CD4-positive, alpha-beta T cell (primary cell): ENCODE measurements around the gene RBM19. TPM values are rescaled to one million over a fixed set of nuclear protein-coding genes. Genes with fewer than 3 reads are reported as not detected.
"Not testable (repeated sequence)": the region's sequence is repeated elsewhere in the genome, so short reads cannot be mapped to it uniquely, and the experiment has no call there.

Source experiments
- ATAC-seq: fragments of 200-7000 bp; cut with Tn5 transposase; one replicate; pipeline ENCODE4 v1.10.0; 2022; ENCODE audit warnings: mild to moderate bottlenecking; ENCODE audit not compliant: poor library complexity
- CTCF ChIA-PET: fragments of 350-600 bp; sonication (Branson Sonifier 250); formaldehyde crosslinking; loops from one replicate; lab custom pipeline; 2021; ENCODE audit warnings: antibody characterized with exemption, inconsistent platforms; lab: Charles Lee
- POLR2A ChIA-PET: fragments of 350-600 bp; sonication (Branson Sonifier 250); formaldehyde crosslinking; loops from one replicate; lab custom pipeline; 2021; ENCODE audit warnings: antibody characterized with exemption, inconsistent platforms; lab: Charles Lee
- DNase-seq, 14 experiments: peaks; one replicate each; pipeline ENCODE4 v3.0.0-alpha.2; 2013 to 2020; ENCODE audit warnings: mixed read lengths in 2 of 14
- H3K27ac ChIP-seq, 2 donors: one replicate each; pipeline versions ENCODE4 v1.5.1 to v1.7.0; 2013; ENCODE audit warnings: low read length in 2 of 2, low read depth in 1 of 2, mild to moderate bottlenecking in 1 of 2
- H3K27me3 ChIP-seq, 2 experiments: 1 replicate in 1 of 2; 2 replicates in 1 of 2; pipeline versions ENCODE4 v1.6.1 to v1.7.0; 2013; ENCODE audit warnings: low read length in 2 of 2, control low read depth in 1 of 2, mild to moderate bottlenecking in 1 of 2, moderate library complexity in 1 of 2; ENCODE audit not compliant: insufficient read depth in 2 of 2, control insufficient read depth in 1 of 2
- H3K36me3 ChIP-seq: one replicate; pipeline ENCODE4 v1.6.1; 2013; ENCODE audit warnings: low read length, control low read depth; ENCODE audit not compliant: insufficient read depth
- H3K4me1 ChIP-seq: one replicate; pipeline ENCODE4 v1.6.1; 2013; ENCODE audit warnings: low read length, control low read depth; ENCODE audit not compliant: insufficient read depth
- H3K4me3 ChIP-seq: one replicate; pipeline ENCODE4 v1.5.1; 2013; ENCODE audit warnings: mild to moderate bottlenecking, low read length, moderate library complexity
- H3K9me3 ChIP-seq, 2 experiments: 1 replicate in 1 of 2; 2 replicates in 1 of 2; pipeline versions ENCODE4 v1.6.1 to v1.7.0; 2013; ENCODE audit warnings: low read length in 2 of 2, mild to moderate bottlenecking in 2 of 2, control low read depth in 1 of 2, moderate library complexity in 1 of 2; ENCODE audit not compliant: control insufficient read depth in 1 of 2, insufficient read depth in 1 of 2
- H3K27ac Mint-ChIP-seq: one replicate; pipeline ENCODE4 v1.8.0; 2020; ENCODE audit warnings: mixed read lengths
- H3K27me3 Mint-ChIP-seq: one replicate; pipeline ENCODE4 v1.8.0; 2021; ENCODE audit warnings: mixed read lengths
- H3K36me3 Mint-ChIP-seq: one replicate; pipeline ENCODE4 v1.8.0; 2021; ENCODE audit warnings: low read depth, mixed read lengths
- H3K4me1 Mint-ChIP-seq: one replicate; pipeline ENCODE4 v1.8.0; 2021; ENCODE audit warnings: low read depth, mixed read lengths
- H3K4me3 Mint-ChIP-seq: one replicate; pipeline ENCODE4 v1.8.0; 2020; ENCODE audit warnings: mild to moderate bottlenecking, mixed read lengths
- H3K9me3 Mint-ChIP-seq: one replicate; pipeline ENCODE4 v1.8.0; 2020; ENCODE audit warnings: mixed read lengths
- intact Hi-C, 2 experiments: fragments of 100-400 bp; cut with DNase I in 1 of 2; cut with micrococcal nuclease in 1 of 2; formaldehyde crosslinking; loops; one replicate each; pipeline versions ENCODE4 v1.15.1 to v1.9.0; 2023 to 2025; cut with DNase I, micrococcal nuclease
- total RNA-seq, 174 experiments: library from RNA in 2 of 174; stranded (reverse) in 2 of 174; gene quantifications; one replicate each; pipeline ENCODE4 v1.2.3 and lab custom pipeline; 2021 to 2026
- TF ChIP-seq, protein P1 (sequence below): fragments of 200-600 bp; IDR thresholded peaks from one replicate; pipeline ENCODE4 v1.8.0; 2022; ENCODE audit warnings: antibody characterized with exemption, mild to moderate bottlenecking

RBM19 gene
- total RNA-seq, 2 experiments from 2014 or later, result 57.1 to 58.5 TPM

GRCh38 chr12:113994051-113994450, 27.9 kb upstream of the RBM19 start:
- no peak for ATAC-seq
- Histone ChIP-seq H3K9me3 (no peaks in the 10 kb centered on the region), H3K27me3 (peaks cover 7 to 11% of the 10 kb centered on the region in 2 experiments), H3K27ac (no peak overlapping the region), H3K4me3 (no peak overlapping the region), H3K4me1 (no peaks in the 10 kb centered on the region), H3K36me3 (no peaks in the 10 kb centered on the region)
- H3K4me1 Mint-ChIP-seq, result no peaks in the 10 kb centered on the region
- TF ChIP-seq, protein P1, sequence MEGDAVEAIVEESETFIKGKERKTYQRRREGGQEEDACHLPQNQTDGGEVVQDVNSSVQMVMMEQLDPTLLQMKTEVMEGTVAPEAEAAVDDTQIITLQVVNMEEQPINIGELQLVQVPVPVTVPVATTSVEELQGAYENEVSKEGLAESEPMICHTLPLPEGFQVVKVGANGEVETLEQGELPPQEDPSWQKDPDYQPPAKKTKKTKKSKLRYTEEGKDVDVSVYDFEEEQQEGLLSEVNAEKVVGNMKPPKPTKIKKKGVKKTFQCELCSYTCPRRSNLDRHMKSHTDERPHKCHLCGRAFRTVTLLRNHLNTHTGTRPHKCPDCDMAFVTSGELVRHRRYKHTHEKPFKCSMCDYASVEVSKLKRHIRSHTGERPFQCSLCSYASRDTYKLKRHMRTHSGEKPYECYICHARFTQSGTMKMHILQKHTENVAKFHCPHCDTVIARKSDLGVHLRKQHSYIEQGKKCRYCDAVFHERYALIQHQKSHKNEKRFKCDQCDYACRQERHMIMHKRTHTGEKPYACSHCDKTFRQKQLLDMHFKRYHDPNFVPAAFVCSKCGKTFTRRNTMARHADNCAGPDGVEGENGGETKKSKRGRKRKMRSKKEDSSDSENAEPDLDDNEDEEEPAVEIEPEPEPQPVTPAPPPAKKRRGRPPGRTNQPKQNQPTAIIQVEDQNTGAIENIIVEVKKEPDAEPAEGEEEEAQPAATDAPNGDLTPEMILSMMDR, result no peak
- DNase-seq, result no peak
- peaks cover 70% of the 10 kb centered on the region for H3K27me3 Mint-ChIP-seq
- H3K9me3 Mint-ChIP-seq, result no peaks in the 10 kb centered on the region
- H3K4me3 Mint-ChIP-seq, result no peak overlapping the region
- POLR2A ChIA-PET, result no interaction called here
- no peak overlapping the region for H3K27ac Mint-ChIP-seq
- CTCF ChIA-PET, result no interaction called here
- H3K36me3 Mint-ChIP-seq, result no peaks in the 10 kb centered on the region
- intact Hi-C loops, result no loop called here

GRCh38 chr12:113992751-113993150, 26.6 kb upstream of the RBM19 start:
- H3K27ac ChIP-seq, H3K4me3 Mint-ChIP-seq, H3K36me3 Mint-ChIP-seq, intact Hi-C loops, H3K9me3 Mint-ChIP-seq, CTCF ChIA-PET, H3K9me3 ChIP-seq, POLR2A ChIA-PET, H3K27ac Mint-ChIP-seq, H3K4me3 ChIP-seq, H3K36me3 ChIP-seq, H3K4me1 ChIP-seq, DNase-seq, ATAC-seq, H3K4me1 Mint-ChIP-seq: not testable (repeated sequence)
- H3K27me3 Mint-ChIP-seq, result peaks cover 77% of the 10 kb centered on the region
- peaks cover 7 to 17% of the 10 kb centered on the region in 2 experiments for H3K27me3 ChIP-seq

DNA sequence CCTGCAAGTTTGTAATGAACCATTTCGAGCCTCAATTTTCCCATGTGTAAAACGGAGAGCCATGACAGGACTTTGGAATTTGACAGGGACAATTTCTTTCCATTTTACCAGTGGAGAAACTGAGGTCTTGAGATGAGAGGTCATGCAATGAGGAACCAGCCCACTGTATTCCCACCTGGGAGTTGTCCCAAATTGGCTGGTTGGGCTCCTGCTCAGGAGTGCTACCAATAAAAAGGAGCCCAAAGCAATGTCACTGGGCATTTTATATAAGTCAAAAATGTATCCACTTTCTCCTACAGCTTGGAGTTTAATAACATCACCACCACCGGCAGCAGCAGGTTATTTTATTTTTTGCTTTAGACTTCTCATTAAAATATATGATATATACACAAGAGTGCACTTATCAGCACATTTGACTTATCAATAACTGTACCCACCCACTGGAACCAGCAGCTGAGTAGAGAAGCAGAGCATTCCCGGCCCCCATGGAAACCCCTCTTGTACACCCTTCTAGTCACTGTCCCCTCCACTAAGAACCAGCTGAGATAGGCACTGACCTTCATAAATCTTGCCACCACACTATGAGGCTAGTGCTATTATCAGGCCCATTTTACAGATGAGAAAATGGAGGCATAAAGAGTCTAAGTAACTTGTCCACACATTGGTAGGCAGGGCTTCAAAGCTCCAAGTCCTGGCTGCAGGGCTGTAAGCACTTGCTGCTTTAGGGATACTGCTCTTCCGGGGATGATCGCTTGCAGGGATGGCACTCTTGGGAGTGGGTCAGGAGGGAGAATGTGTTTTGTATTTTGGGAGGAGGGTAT, 25.3 kb upstream of the RBM19 start:
- Histone ChIP-seq H3K27ac (no peak overlapping the region), H3K4me1 (no peaks in the 10 kb centered on the region), H3K36me3 (no peaks in the 10 kb centered on the region), H3K27me3 (peaks cover 11 to 21% of the 10 kb centered on the region in 2 experiments), H3K9me3 (no peaks in the 10 kb centered on the region), H3K4me3 (no peak overlapping the region)
- H3K4me3 Mint-ChIP-seq, result no peak overlapping the region
- H3K9me3 Mint-ChIP-seq, result no peaks in the 10 kb centered on the region
- POLR2A ChIA-PET, result no interaction called here
- TF ChIP-seq, protein P1, result no peak
- CTCF ChIA-PET, result no interaction called here
- H3K27ac Mint-ChIP-seq, result no peak overlapping the region
- no peaks in the 10 kb centered on the region for H3K4me1 Mint-ChIP-seq
- no peak for DNase-seq
- intact Hi-C loops, result no loop called here
- H3K27me3 Mint-ChIP-seq, result peaks cover 77% of the 10 kb centered on the region
- ATAC-seq, result no peak
- no peaks in the 10 kb centered on the region for H3K36me3 Mint-ChIP-seq
